OCI-LY7 (cell line): Measurements from ENCODE around the gene ANO2. TPM values are rescaled to one million over a fixed set of nuclear protein-coding genes. Genes with fewer than 3 reads are reported as not detected.

Source experiments
- BruUV-seq: library from RNA; stranded (reverse); fragments of 400-500 nt; replicated peaks from 2 replicates; lab custom pipeline; 2021; lab: Mats Ljungman, UMichigan
- CTCF ChIA-PET: fragments of 300-600 bp; sonication (Branson Sonifier 250); formaldehyde crosslinking; loops from one replicate; lab custom pipeline; 2022; ENCODE audit warnings: antibody characterized with exemption; ENCODE audit not compliant: unreplicated experiment; lab: Charles Lee
- POLR2A ChIA-PET: fragments of 300-600 bp; sonication (Branson Sonifier 250); formaldehyde crosslinking; loops from one replicate; lab custom pipeline; 2022; ENCODE audit warnings: antibody characterized with exemption; lab: Charles Lee
- DNase-seq: peaks from one replicate; pipeline ENCODE4 v3.0.0-alpha.2; 2015; ENCODE audit warnings: low spot score
- H2AFZ ChIP-seq: fragments of 200-600 bp; sonication (generic), shearing (Covaris generic); 2 replicates; pipeline ENCODE4 v1.6.1; 2014; ENCODE audit warnings: mild to moderate bottlenecking, antibody characterized with exemption, low read length, moderate library complexity
- H3K27ac ChIP-seq: fragments of 200-600 bp; sonication (generic); 2 replicates; pipeline ENCODE4 v1.5.1; 2014; ENCODE audit warnings: mixed run types, low read depth, mild to moderate bottlenecking, moderate library complexity, low read length, inconsistent platforms; ENCODE audit not compliant: poor library complexity, severe bottlenecking
- H3K36me3 ChIP-seq: fragments of 200-600 bp; sonication (generic); 2 replicates; pipeline ENCODE4 v1.6.1; 2014; ENCODE audit warnings: mild to moderate bottlenecking, antibody characterized with exemption, low read length, moderate library complexity, mixed read lengths; ENCODE audit not compliant: insufficient read depth
- H3K4me1 ChIP-seq: fragments of 200-600 bp; sonication (generic); 2 replicates; pipeline ENCODE4 v1.5.1; 2014; ENCODE audit warnings: mild to moderate bottlenecking, low read length; ENCODE audit not compliant: insufficient read depth, poor library complexity, severe bottlenecking
- H3K4me2 ChIP-seq: fragments of 200-600 bp; sonication (generic); 2 replicates; pipeline ENCODE4 v1.6.1; 2014; ENCODE audit warnings: mild to moderate bottlenecking, low read length
- H3K4me3 ChIP-seq: fragments of 200-600 bp; sonication (generic); 2 replicates; pipeline ENCODE4 v1.5.1; 2014; ENCODE audit warnings: mild to moderate bottlenecking, low read depth, low read length; ENCODE audit not compliant: poor library complexity, severe bottlenecking
- H3K79me2 ChIP-seq: fragments of 200-600 bp; sonication (generic); 2 replicates; pipeline ENCODE4 v1.6.1; 2016; ENCODE audit warnings: low read depth, mild to moderate bottlenecking, low read length, moderate library complexity, mixed read lengths; ENCODE audit not compliant: insufficient read depth
- H3K9me2 ChIP-seq: fragments of 200-600 bp; sonication (generic); 2 replicates; pipeline ENCODE4 v1.6.1; 2016; ENCODE audit warnings: mild to moderate bottlenecking, low read length, mixed read lengths; ENCODE audit not compliant: insufficient read depth
- H3K9me3 ChIP-seq: fragments of 200-600 bp; sonication (generic); 2 replicates; pipeline ENCODE4 v1.6.1; 2014; ENCODE audit warnings: mild to moderate bottlenecking, mixed run types, low read length, mixed read lengths
- H4K20me1 ChIP-seq: fragments of 200-600 bp; sonication (generic); 2 replicates; pipeline ENCODE4 v1.6.1; 2014; ENCODE audit warnings: mild to moderate bottlenecking, antibody characterized with exemption, low read length, moderate library complexity, mixed read lengths; ENCODE audit not compliant: insufficient read depth
- EZH2phosphoT487 ChIP-seq: fragments of 200-600 bp; sonication (generic); IDR thresholded peaks from 2 replicates; pipeline ENCODE4 v1.6.1; 2018; ENCODE audit warnings: low read depth, borderline replicate concordance, mild to moderate bottlenecking, mixed run types, antibody characterized with exemption, low read length, moderate library complexity, mixed read lengths
- intact Hi-C: fragments of 100-400 bp; cut with micrococcal nuclease; formaldehyde crosslinking; loops from one replicate; pipeline ENCODE4 v1.10.0; 2022; ENCODE audit not compliant: unreplicated experiment
- total RNA-seq, 2 experiments: library from RNA; depleted of rRNA in 1 of 2; stranded (reverse); fragments of >200 nt in 1 of 2; shearing (Covaris generic) in 1 of 2; gene quantifications; 2 replicates each; pipeline ENCODE4 v1.2.3, GENCODE V29; 2014 to 2022
- TF ChIP-seq, protein P1 (sequence below): fragments of 200-600 bp; sonication (generic); conservative IDR thresholded peaks from 2 replicates; pipeline ENCODE4 v1.5.1; 2014; ENCODE audit warnings: mild to moderate bottlenecking, antibody characterized with exemption, low read length, moderate library complexity, mixed read lengths

Gene ANO2
- total RNA-seq, 2 experiments from 2014 or later = not detected

DNA sequence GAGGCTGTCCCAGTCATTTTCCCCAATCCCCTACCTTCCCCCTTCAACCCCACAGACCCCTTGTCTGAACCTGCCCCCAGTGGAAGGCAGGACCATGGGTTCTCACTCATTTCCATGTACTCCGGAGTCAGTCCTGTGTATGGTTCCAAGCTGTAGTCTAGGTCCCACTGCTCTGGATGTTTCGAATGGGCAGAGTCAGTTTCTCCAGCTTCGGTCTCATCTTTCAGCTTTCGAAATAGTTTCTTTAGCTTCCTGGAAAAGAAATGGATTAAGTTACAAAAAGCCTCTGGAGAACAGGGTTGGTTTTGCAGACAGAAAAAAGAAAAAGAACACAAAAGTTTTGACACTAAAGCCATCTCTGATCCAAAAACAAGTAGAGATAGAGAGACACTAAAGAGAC lies 345.7 kb downstream of the ANO2 start:
- no peak overlapping the region for H3K4me3 ChIP-seq
- no peak overlapping the region for H2AFZ ChIP-seq
- TF ChIP-seq EZH2phosphoT487 = no peak
- TF ChIP-seq, protein P1, sequence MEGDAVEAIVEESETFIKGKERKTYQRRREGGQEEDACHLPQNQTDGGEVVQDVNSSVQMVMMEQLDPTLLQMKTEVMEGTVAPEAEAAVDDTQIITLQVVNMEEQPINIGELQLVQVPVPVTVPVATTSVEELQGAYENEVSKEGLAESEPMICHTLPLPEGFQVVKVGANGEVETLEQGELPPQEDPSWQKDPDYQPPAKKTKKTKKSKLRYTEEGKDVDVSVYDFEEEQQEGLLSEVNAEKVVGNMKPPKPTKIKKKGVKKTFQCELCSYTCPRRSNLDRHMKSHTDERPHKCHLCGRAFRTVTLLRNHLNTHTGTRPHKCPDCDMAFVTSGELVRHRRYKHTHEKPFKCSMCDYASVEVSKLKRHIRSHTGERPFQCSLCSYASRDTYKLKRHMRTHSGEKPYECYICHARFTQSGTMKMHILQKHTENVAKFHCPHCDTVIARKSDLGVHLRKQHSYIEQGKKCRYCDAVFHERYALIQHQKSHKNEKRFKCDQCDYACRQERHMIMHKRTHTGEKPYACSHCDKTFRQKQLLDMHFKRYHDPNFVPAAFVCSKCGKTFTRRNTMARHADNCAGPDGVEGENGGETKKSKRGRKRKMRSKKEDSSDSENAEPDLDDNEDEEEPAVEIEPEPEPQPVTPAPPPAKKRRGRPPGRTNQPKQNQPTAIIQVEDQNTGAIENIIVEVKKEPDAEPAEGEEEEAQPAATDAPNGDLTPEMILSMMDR = no peak

DNA sequence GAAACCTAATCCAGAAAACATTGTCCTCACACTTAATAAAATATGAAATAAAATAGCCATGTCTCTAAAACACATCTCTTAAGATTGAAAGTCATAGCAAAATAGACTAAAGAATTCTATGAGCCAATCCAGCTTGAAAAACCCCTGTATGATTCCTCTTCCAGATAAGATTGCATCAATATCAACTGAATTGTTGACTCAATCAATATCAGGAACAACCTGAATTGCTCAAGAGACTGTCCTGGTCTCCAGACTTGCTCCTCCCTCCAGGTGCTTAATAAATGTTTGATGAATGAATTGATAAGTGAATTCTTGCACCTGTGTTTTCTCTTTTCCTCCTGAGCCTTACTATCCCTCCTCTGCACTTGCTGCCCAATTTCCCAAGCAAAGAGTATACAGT lies 351.1 kb downstream of the ANO2 start:
- no peak overlapping the region for H2AFZ ChIP-seq
- DNase-seq = no peak
- H3K79me2 ChIP-seq = no peaks in the 10 kb centered on the region
- H3K4me2 ChIP-seq = no peak overlapping the region
- H3K36me3 ChIP-seq = no peaks in the 10 kb centered on the region
- TF ChIP-seq EZH2phosphoT487 = no peak
- TF ChIP-seq, protein P1 = no peak
- H3K9me2 ChIP-seq = no peaks in the 10 kb centered on the region
- no TSS peak for BruUV-seq
- H3K4me1 ChIP-seq = no peaks in the 10 kb centered on the region
- no peaks in the 10 kb centered on the region for H3K9me3 ChIP-seq
- ChIA-PET POLR2A (no interaction called here), CTCF (no interaction called here)
- no peak overlapping the region for H3K4me3 ChIP-seq
- H4K20me1 ChIP-seq = no peaks in the 10 kb centered on the region
- no peak overlapping the region for H3K27ac ChIP-seq
- intact Hi-C loops = no loop called here

More for the DNA sequence above, 345.7 kb downstream of the ANO2 start:
- no peak for DNase-seq
- Histone ChIP-seq H4K20me1 (no peaks in the 10 kb centered on the region), H3K79me2 (no peaks in the 10 kb centered on the region), H3K9me3 (no peaks in the 10 kb centered on the region), H3K4me2 (no peak overlapping the region), H3K36me3 (no peaks in the 10 kb centered on the region), H3K9me2 (no peaks in the 10 kb centered on the region), H3K4me1 (no peaks in the 10 kb centered on the region), H3K27ac (no peak overlapping the region)
- intact Hi-C loops = no loop called here
- ChIA-PET CTCF (no interaction called here), POLR2A (no interaction called here)
- BruUV-seq = no TSS peak

- BruUV-seq = no TSS peak
- Histone ChIP-seq H3K36me3 (no peaks in the 10 kb centered on the region), H3K79me2 (no peaks in the 10 kb centered on the region), H4K20me1 (no peaks in the 10 kb centered on the region), H3K9me2 (no peaks in the 10 kb centered on the region), H3K9me3 (no peaks in the 10 kb centered on the region), H3K4me3 (no peak overlapping the region), H3K27ac (no peak overlapping the region), H3K4me1 (no peaks in the 10 kb centered on the region), H3K4me2 (no peak overlapping the region), H2AFZ (no peak overlapping the region)
- TF ChIP-seq EZH2phosphoT487 = no peak
- TF ChIP-seq, protein P1 = no peak
- DNase-seq = no peak
- CTCF ChIA-PET = no interaction called here
- POLR2A ChIA-PET = interaction anchor here (0.5 kb wide), 1 partner anchor 25 kb away, joined by 3 read pairs; no protein-coding TSS in a partner anchor
- intact Hi-C loops = no loop called here
Observed at GRCh38 chr12:5593086-5593485, 352.0 kb downstream of the ANO2 start.
